SKM-1 treated with dmso at 0.1 percent for 144 hours (cell line): ENCODE data around the gene RBMX.

ENCODE experiments used
- DNase-seq: peaks from one replicate; lab custom pipeline; 2025; ENCODE audit not compliant: unreplicated experiment; lab: John Stamatoyannopoulos, UW

The RBMX gene

DNA sequence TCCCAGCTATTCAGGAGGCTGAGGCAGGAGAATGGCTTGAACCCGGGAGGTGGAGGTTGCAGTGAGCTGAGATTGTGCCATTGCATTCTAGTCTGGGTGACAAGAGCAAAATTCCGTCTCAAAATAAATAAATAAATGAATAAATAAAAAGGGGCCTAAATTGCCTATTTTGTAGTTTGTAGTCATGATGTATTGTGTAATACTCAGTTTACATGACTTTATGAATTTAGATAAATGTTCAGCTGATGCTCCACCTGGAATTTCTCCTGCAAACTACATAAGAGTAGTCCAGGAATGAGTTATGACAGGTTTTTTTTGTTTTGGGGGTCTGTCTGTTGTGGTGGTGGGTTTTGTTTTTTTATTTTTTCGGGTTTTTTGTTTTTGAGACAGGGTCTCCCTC lies 31.1 kb downstream of the RBMX start:
- no peak for DNase-seq

DNA sequence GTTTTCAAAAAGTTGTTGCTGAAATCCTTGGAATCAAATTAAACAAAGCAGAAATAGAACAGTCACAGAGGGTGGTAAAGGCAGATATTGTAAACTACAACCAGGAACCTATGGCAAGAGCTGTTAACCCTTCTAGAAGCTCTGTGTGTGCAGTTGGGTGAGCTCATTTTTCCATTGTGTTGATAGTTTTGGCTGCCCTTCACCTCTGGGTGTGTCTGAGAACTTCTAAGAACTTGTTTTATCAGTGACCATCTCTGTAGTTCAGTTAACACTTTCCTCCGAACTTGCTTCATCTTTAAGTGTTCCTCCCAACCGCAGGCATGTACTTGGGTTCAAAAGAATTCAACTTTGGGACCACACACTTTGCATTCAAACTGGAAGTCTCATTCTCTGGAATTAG lies 32.7 kb downstream of the RBMX start:
- no peak for DNase-seq

DNA sequence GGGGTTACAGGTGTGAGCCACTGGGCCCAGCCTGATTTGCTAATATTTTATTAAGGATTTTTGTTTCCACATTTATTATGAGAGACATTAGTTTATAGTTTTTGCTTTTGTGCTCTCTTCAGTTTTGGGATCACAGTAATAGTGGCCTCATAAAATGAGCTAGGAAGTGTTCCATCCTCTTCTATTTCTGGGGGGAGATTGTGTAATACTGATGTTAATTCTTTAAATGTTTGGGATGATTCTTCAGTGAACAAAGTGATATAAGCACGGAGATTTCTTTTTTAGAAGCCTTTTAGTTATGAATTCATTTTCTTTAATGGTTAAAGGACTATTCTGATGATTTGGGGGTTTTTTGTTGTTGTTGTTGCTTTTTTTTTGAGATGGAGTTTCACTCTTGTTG lies 41.3 kb downstream of the RBMX start:
- DNase-seq, result no peak

DNA sequence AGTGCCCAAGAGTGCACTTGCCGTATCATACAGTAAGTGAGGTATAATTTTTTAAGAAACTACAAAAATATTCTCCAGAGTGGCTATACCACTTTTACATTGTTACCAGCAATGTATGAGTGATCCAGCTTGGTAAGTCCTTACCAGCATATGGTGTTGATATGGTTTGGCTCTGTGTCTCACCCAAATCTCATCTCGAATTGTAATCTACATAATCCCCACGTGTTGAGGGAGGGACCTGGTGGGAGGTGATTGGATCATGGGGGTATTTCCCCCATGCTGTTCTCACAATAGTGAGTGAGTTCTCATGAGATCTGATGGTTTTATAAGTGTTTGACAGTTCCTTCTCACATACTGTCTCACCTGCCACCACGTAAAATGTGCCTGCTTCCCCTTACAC lies 44.8 kb downstream of the RBMX start:
- no peak for DNase-seq

DNA sequence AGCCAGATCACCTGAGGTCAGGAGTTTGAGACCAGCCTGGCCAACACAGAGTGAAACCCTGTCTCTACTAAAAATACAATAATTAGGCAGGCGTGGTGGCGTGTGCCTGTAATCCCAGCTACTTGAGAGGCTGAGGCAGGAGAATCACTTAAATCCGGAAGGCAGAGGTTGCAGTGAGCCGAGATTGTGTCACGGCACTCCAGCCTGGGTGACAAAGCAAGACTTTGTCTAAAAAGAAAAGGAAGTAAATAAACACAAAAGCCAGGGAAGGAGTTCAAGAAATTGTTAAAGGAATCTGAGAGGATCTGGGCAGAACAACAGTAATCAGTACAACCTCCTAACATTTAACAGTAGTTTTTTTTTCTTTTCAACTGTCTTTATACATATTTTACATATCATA lies 51.1 kb downstream of the RBMX start:
- no peak for DNase-seq

DNA sequence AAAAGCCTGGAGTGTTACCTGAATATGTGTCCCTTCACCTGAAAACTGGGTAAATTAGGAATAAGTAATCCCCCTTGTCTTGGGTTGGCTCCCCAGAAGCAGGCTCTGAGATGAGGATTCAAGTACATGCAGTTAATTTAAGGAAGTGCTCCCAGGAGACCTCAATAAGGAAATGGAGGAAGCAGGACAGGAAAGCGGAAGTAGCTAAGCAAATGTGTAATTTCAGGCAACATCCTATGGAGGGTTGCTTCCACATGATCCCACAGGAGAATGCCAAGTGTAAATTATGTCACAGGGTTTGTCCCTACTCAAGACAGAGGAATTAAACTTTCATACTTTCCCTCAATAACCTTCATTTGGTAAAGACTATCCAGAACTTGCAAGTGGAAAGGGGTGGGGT lies 51.7 kb downstream of the RBMX start:
- peak; percentile 46 for DNase-seq

DNA sequence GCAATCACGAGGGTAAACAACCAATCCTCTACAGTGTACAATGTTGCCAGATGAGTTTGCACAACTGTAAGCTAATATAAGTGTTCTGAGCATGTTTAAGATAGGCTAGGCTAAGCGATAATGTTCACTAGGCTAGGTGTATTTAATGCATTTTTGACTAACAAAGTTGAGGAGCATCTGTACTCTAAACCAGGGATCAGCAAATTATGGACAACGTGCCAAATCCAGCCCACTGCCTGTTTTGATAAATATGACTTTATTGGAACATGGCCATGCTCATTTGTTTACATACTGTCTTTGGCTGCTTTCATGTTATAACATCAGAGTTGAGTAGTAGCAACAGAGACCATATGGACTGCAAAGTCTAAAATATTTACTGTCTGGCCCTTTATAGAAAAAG lies 53.5 kb downstream of the RBMX start:
- DNase-seq, result no peak

DNA sequence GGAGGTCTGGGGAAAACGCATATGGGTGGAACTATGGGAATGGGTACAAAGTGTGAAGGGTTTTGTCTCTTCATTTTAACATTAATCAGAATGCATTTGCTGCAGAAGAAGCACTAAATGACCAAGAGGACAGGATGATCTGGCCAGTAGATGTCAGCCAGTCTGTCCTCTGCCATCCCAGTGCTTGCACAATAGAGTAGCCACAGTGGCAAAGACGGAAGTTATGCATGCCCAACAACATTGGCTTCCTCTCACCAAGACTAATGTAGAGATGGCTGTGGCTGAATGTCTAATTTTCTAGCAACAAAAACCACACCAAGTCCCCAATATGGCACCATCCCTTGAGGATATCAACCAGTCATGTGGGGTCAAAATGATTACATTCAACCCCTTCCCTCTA lies 54.8 kb downstream of the RBMX start:
- DNase-seq, result no peak
